ENCODE results near the gene RHOD.

The RHOD gene

GRCh38 chr11:67098799-67099429 is 42.3 kb downstream of the RHOD start:
- Mint-ChIP-seq H3K4me1 (peaks cover 19% of the 10 kb centered on the region), H3K4me3 (no peak overlapping the region), H3K27ac (no peak overlapping the region), H3K36me3 (no peaks in the 10 kb centered on the region), H3K27me3 (no peaks in the 10 kb centered on the region), H3K9me3 (no peaks in the 10 kb centered on the region)
- no peak for DNase-seq (ENCODE audit: low spot score in 2 of 2)
- no peak for ATAC-seq (ENCODE audit: low read depth)

GRCh38 chr11:67099831-67100324 is 43.2 kb downstream of the RHOD start:
- no peak overlapping the region for H3K4me3 Mint-ChIP-seq
- no peaks in the 10 kb centered on the region for H3K36me3 Mint-ChIP-seq
- no peaks in the 10 kb centered on the region for H3K27me3 Mint-ChIP-seq
- peak overlapping the region; percentile 45 for H3K27ac Mint-ChIP-seq
- ATAC-seq (ENCODE audit: low read depth) (peak; percentile 78), DNase-seq (ENCODE audit: low spot score in 2 of 2) (no peak)
- H3K4me1 Mint-ChIP-seq = peaks cover 19% of the 10 kb centered on the region
- no peaks in the 10 kb centered on the region for H3K9me3 Mint-ChIP-seq

DNA sequence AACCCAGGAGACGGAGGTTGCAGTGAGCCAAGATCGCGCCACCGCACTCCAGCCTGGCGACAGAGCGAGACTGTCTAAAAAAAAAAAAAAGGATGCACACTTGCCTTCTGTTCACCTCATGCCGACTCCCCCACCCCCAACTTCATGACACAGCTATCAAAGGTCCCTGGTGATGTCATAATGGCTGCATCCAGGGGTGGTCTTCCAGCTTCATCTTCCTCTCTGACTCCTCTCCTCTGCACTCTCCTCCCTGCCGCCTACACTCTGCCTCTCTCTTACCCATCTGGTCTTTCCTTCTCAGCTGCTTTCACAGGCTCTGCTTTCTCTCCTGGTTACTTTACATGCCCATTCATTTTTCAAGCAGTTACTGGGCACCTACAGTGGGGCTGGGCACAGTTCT is 46.0 kb downstream of the RHOD start:
- no peak overlapping the region for H3K4me3 Mint-ChIP-seq
- peaks cover 2% of the 10 kb centered on the region for H3K27me3 Mint-ChIP-seq
- DNase-seq (ENCODE audit: low spot score in 2 of 2) (no peak), ATAC-seq (ENCODE audit: low read depth) (no peak)
- H3K9me3 Mint-ChIP-seq = no peaks in the 10 kb centered on the region
- no peak overlapping the region for H3K27ac Mint-ChIP-seq
- no peaks in the 10 kb centered on the region for H3K36me3 Mint-ChIP-seq
- H3K4me1 Mint-ChIP-seq = peaks cover 20% of the 10 kb centered on the region

GRCh38 chr11:67105964-67106363 is 49.3 kb downstream of the RHOD start:
- ATAC-seq (ENCODE audit: low read depth) = no peak
- Mint-ChIP-seq H3K27me3 (peaks cover 2% of the 10 kb centered on the region), H3K4me3 (no peak overlapping the region), H3K27ac (no peak overlapping the region), H3K4me1 (peaks cover 7% of the 10 kb centered on the region), H3K9me3 (no peaks in the 10 kb centered on the region), H3K36me3 (no peaks in the 10 kb centered on the region)
- no peak for DNase-seq (ENCODE audit: low spot score in 2 of 2)

DNA sequence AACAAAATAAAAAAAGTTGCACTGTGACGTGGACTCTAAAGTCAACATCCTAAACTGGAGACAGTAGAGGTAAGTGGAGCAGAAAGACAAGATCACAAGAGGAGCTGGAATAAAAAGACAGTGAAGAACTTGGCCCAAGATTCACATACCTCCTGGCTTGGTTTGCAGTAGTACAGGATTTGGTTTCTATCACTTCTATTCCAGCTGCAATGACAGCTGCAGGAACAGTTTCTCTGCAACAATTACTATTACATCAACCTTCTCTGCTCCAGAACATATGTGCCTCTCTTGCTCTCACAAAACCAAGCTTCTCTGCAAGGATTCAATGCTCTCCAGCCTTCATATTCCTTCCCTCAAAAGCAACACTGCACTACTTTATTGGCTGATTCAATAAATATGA is 54.6 kb downstream of the RHOD start:
- DNase-seq (ENCODE audit: low spot score in 2 of 2) (no peak), ATAC-seq (ENCODE audit: low read depth) (no peak)
- no peak overlapping the region for H3K4me3 Mint-ChIP-seq
- H3K9me3 Mint-ChIP-seq = no peaks in the 10 kb centered on the region
- H3K4me1 Mint-ChIP-seq = peaks cover 22% of the 10 kb centered on the region
- peaks cover 1% of the 10 kb centered on the region for H3K36me3 Mint-ChIP-seq
- no peak overlapping the region for H3K27ac Mint-ChIP-seq
- peaks cover 2% of the 10 kb centered on the region for H3K27me3 Mint-ChIP-seq

- H3K4me1 Mint-ChIP-seq = peaks cover 21% of the 10 kb centered on the region
- DNase-seq (ENCODE audit: low spot score in 2 of 2) = peak; percentile 32 to 35
- peak; percentile 84 for ATAC-seq (ENCODE audit: low read depth)
- peaks cover 1% of the 10 kb centered on the region for H3K36me3 Mint-ChIP-seq
- H3K4me3 Mint-ChIP-seq = peak overlapping the region; percentile 60
- no peaks in the 10 kb centered on the region for H3K27me3 Mint-ChIP-seq
- H3K9me3 Mint-ChIP-seq = no peaks in the 10 kb centered on the region
- peak overlapping the region; percentile 14 for H3K27ac Mint-ChIP-seq
Measured at GRCh38 chr11:67113231-67113721, 56.6 kb downstream of the RHOD start.

DNA sequence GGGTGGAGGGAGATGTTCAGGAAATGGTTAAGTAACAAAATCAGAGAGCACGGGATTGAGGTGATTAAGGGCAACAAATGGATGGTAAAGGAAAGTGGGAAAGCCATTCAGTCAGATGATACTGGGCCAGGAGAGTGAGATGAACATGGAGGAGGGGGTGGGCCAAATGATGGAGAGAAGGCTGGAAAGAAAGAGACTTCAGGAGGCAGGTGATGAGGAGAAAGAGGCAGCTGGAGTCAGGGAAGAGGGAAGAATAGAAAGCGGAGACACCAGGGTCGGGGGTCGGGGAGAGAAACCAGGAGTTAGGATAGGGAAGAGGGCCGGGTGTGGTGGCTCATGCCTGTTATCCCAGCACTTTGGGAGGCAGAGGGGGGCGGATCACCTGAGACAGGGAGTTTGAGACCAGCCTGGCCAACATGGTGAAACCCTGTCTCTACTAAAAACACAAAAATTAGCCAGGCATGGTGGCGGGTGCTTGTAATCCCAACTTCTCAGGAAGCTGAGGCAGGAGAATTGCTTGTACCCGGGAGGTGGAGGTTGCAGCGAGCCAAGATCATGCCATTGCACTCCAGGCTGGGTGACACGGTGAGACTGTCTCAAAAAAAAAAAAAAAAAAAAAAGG is 57.7 kb downstream of the RHOD start:
- Mint-ChIP-seq H3K36me3 (peaks cover 1% of the 10 kb centered on the region), H3K27ac (no peak overlapping the region)

DNA sequence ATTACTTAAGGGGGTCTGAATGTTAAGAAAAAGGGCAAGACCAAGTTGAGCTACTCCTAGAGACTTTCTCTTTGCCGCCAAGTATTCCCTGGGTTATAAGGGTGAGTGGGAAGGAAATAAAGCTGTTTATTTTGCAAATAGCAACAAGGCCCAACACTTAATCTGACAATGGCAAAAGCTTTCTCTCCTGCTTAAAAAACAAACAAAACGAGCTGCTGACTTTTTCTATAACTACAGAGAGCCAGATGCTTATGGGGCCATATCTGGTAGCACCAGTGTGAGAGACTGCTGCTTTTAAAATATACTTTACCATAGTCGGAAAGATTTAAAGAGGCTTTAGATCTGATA is 60.1 kb downstream of the RHOD start:
- Mint-ChIP-seq H3K4me1 (peaks cover 35% of the 10 kb centered on the region), H3K27me3 (no peaks in the 10 kb centered on the region), H3K9me3 (no peaks in the 10 kb centered on the region), H3K36me3 (peaks cover 4% of the 10 kb centered on the region), H3K4me3 (no peak overlapping the region), H3K27ac (no peak overlapping the region)
- ATAC-seq (ENCODE audit: low read depth) (no peak), DNase-seq (ENCODE audit: low spot score in 2 of 2) (no peak)

More for the DNA sequence above, 57.7 kb downstream of the RHOD start:
- Mint-ChIP-seq H3K4me1 (peaks cover 21% of the 10 kb centered on the region), H3K27me3 (no peaks in the 10 kb centered on the region), H3K4me3 (no peak overlapping the region), H3K9me3 (no peaks in the 10 kb centered on the region)
- ATAC-seq (ENCODE audit: low read depth) = no peak
- DNase-seq (ENCODE audit: low spot score in 2 of 2) = no peak

DNA sequence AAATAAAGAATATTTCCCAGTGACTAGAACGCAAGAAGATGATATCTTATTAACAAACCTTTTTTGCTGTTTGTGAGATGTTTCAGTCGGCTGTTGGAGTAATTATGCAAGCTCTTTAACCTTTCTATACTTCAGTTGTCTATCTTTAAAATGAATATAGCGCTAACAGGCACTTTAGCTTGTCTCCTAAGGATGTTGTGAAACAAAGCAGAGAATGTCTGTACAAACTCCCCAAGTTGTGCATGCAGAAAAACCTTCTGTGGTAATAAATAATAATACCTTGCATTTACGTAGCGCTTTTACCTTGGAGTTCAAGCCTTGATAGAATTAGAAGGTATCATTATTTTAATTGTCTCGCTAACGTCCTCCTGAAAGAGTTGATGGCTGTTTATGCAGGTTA is 60.5 kb downstream of the RHOD start:
- Mint-ChIP-seq H3K27ac (peak overlapping the region; percentile 31), H3K27me3 (no peaks in the 10 kb centered on the region), H3K9me3 (no peaks in the 10 kb centered on the region), H3K36me3 (peaks cover 4% of the 10 kb centered on the region), H3K4me3 (peak overlapping the region; percentile 78), H3K4me1 (peaks cover 38% of the 10 kb centered on the region)
- ATAC-seq (ENCODE audit: low read depth) (no peak), DNase-seq (ENCODE audit: low spot score in 2 of 2) (no peak)

DNA sequence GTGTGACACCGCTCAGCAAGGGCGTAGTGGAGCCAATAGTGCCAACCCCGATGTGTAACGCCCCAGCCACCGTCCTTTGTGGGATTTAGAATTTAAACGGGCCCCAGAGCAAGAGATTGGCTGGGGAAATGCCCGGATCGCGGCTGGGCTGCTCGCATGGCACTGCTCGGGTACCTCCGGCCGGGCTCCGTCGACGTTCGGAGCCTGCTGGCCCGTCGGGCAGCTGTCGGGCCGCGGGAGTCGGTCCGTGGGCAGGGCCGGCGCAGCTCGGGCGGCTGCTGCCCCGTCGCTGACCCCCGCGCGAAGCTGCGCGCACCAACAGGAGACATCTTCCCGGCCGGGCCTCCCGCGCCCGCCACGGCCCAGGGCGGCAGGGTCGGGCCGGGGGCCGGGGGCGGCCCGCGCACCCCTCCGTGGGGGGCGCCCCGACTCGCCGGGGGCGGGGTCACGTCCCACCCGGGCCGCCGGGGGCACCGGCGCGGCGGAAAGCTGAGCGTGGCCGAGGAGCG is 61.1 kb downstream of the RHOD start:
- DNase-seq (ENCODE audit: low spot score in 2 of 2) (no peak), ATAC-seq (ENCODE audit: low read depth) (no peak)
- peak overlapping the region; percentile 78 for H3K4me3 Mint-ChIP-seq
- H3K36me3 Mint-ChIP-seq = peaks cover 4% of the 10 kb centered on the region
- H3K9me3 Mint-ChIP-seq = no peaks in the 10 kb centered on the region
- no peaks in the 10 kb centered on the region for H3K27me3 Mint-ChIP-seq
- peaks cover 38% of the 10 kb centered on the region for H3K4me1 Mint-ChIP-seq
- H3K27ac Mint-ChIP-seq = no peak overlapping the region

- ATAC-seq (ENCODE audit: low read depth) (peak; percentile 1), DNase-seq (ENCODE audit: low spot score in 2 of 2) (peak; percentile 49 to 67)
- peaks cover 5% of the 10 kb centered on the region for H3K36me3 Mint-ChIP-seq
- H3K27me3 Mint-ChIP-seq = no peaks in the 10 kb centered on the region
- H3K4me3 Mint-ChIP-seq = peak overlapping the region; percentile 88
- H3K27ac Mint-ChIP-seq = peak overlapping the region; percentile 87
- peaks cover 34% of the 10 kb centered on the region for H3K4me1 Mint-ChIP-seq
- H3K9me3 Mint-ChIP-seq = no peaks in the 10 kb centered on the region
Measured at GRCh38 chr11:67118181-67118766, 61.6 kb downstream of the RHOD start.

GRCh38 chr11:67118801-67119584 is 62.3 kb downstream of the RHOD start, which contains the start of gene KDM2A:
Gene KDM2A, plus strand, starts transcription at chr11:67119263. Its CDS starts 2,054 bp downstream, at chr11:67121317.
- H3K36me3 Mint-ChIP-seq = peaks cover 9% of the 10 kb centered on the region
- peak within 1 kb of the TSS; percentile 96 for H3K27ac Mint-ChIP-seq
- peak; percentile 87 to 92 for DNase-seq (ENCODE audit: low spot score in 2 of 2)
- peak; percentile 74 for ATAC-seq (ENCODE audit: low read depth)
- no peaks in the 10 kb centered on the region for H3K9me3 Mint-ChIP-seq
- peak within 1 kb of the TSS; percentile 99 for H3K4me3 Mint-ChIP-seq
- no peaks in the 10 kb centered on the region for H3K27me3 Mint-ChIP-seq
- H3K4me1 Mint-ChIP-seq = peaks cover 30% of the 10 kb centered on the region

- peak overlapping the region; percentile 99 for H3K4me3 Mint-ChIP-seq
- H3K9me3 Mint-ChIP-seq = no peaks in the 10 kb centered on the region
- H3K27me3 Mint-ChIP-seq = no peaks in the 10 kb centered on the region
- peak overlapping the region; percentile 96 for H3K27ac Mint-ChIP-seq
- peaks cover 25% of the 10 kb centered on the region for H3K4me1 Mint-ChIP-seq
- ATAC-seq (ENCODE audit: low read depth) (no peak), DNase-seq (ENCODE audit: low spot score in 2 of 2) (no peak)
- H3K36me3 Mint-ChIP-seq = peaks cover 8% of the 10 kb centered on the region
Measured at GRCh38 chr11:67119585-67120391, 63.1 kb downstream of the RHOD start.
